HepG2 (cell line): ENCODE results near the gene ARHGDIA. TPM values are rescaled to one million over a fixed set of nuclear protein-coding genes. Genes with fewer than 3 reads are reported as not detected.

Source experiments
- DNMT1 ChIP-seq: sonication (generic); formaldehyde crosslinking; IDR thresholded peaks from 2 replicates; pipeline ENCODE4 v1.5.1; 2020; ENCODE audit warnings: mild to moderate bottlenecking, missing genetic modification reagents
- DNMT3B ChIP-seq: conservative IDR thresholded peaks from 2 replicates; pipeline ENCODE4 v1.6.1; 2016; ENCODE audit warnings: missing biosample characterization, control low read depth
- GLMP ChIP-seq: sonication (generic); formaldehyde crosslinking; IDR thresholded peaks from 2 replicates; pipeline ENCODE4 v1.9.0; 2021; ENCODE audit warnings: missing genetic modification reagents, mild to moderate bottlenecking, borderline replicate concordance
- HIC2 ChIP-seq: sonication (generic); formaldehyde crosslinking; IDR thresholded peaks from 2 replicates; pipeline ENCODE4 v1.9.0; 2022; ENCODE audit warnings: low read depth, missing genetic modification reagents
- HNRNPH1 ChIP-seq: fragments of 200-400 bp; formaldehyde crosslinking; optimal IDR thresholded peaks from 2 replicates; pipeline ENCODE3; 2017; ENCODE audit warnings: mild to moderate bottlenecking, low read depth, low read length
- KLF12 ChIP-seq: sonication (generic); formaldehyde crosslinking; IDR thresholded peaks from 2 replicates; pipeline ENCODE4 v1.4.0; 2020; ENCODE audit warnings: missing genetic modification reagents, borderline replicate concordance
- MIXL1 ChIP-seq: IDR thresholded peaks from 2 replicates; pipeline ENCODE4 v1.6.1; 2016
- NFE2L2 ChIP-seq: fragments of 150-350 bp; IDR thresholded peaks from 2 replicates; pipeline ENCODE4 v1.6.1; 2014; ENCODE audit warnings: low read length
- POGZ ChIP-seq: sonication (generic); formaldehyde crosslinking; IDR thresholded peaks from 2 replicates; pipeline ENCODE4 v1.4.0; 2020; ENCODE audit warnings: mild to moderate bottlenecking, missing genetic modification reagents
- SALL1 ChIP-seq: sonication (generic); formaldehyde crosslinking; IDR thresholded peaks from 2 replicates; pipeline ENCODE4 v1.8.0; 2022; ENCODE audit warnings: mild to moderate bottlenecking, missing genetic modification reagents
- YEATS4 ChIP-seq: sonication (generic); formaldehyde crosslinking; IDR thresholded peaks from 2 replicates; pipeline ENCODE4 v1.4.0; 2020; ENCODE audit warnings: missing genetic modification reagents, borderline replicate concordance
- ZBTB39 ChIP-seq: sonication (generic); formaldehyde crosslinking; IDR thresholded peaks from 2 replicates; pipeline ENCODE4 v1.5.0; 2020; ENCODE audit warnings: missing genetic modification reagents
- ZNF124 ChIP-seq: sonication (generic); formaldehyde crosslinking; IDR thresholded peaks from 2 replicates; pipeline ENCODE4 v1.4.0; 2020; ENCODE audit warnings: missing genetic modification reagents
- ZNF318 ChIP-seq: sonication (generic); formaldehyde crosslinking; IDR thresholded peaks from 2 replicates; pipeline ENCODE4 v1.4.0; 2020; ENCODE audit warnings: mild to moderate bottlenecking, missing genetic modification reagents
- ZNF598 ChIP-seq: sonication (generic); formaldehyde crosslinking; IDR thresholded peaks from 2 replicates; pipeline ENCODE4 v1.5.1; 2020; ENCODE audit warnings: mild to moderate bottlenecking, missing genetic modification reagents, borderline replicate concordance
- ZSCAN29 ChIP-seq: sonication (generic); formaldehyde crosslinking; conservative IDR thresholded peaks from 2 replicates; pipeline ENCODE4 v1.4.0; 2020; ENCODE audit warnings: mild to moderate bottlenecking, missing genetic modification reagents
- polyA plus RNA-seq, 8 experiments: library from polyadenylated mRNA; depleted of rRNA in 3 of 8; stranded (reverse) in 7 of 8; unstranded in 1 of 8; fragments of >200 nt; fragmentation: Illumina TruSeq in 4 of 8; extraction: Trizol in 4 of 8; gene quantifications; 2 replicates each; pipeline versions ENCODE4 v1.2.1 to v1.2.3, GENCODE V29; 2011 to 2016; ENCODE audit warnings: low read depth in 4 of 8, missing spikeins in 1 of 8, mixed read lengths in 1 of 8; ENCODE audit not compliant: insufficient read depth in 1 of 8
- total RNA-seq, 5 experiments: library from RNA; depleted of rRNA; stranded (reverse); fragments of >200 nt; fragmentation: Illumina TruSeq; extraction: Trizol; gene quantifications; 2 replicates each; pipeline ENCODE4 v1.2.3, GENCODE V29; 2016; ENCODE audit warnings: low read depth in 1 of 5

ARHGDIA gene
- total and polyA plus RNA-seq, 2 of the 13 experiments (the other 11 are each of a cell fraction or from before 2014, with no cell fraction given): 40.0 to 64.0 TPM

GRCh38 chr17:81867170-81867990 is 3.8 kb downstream of the ARHGDIA start (continued):
- TF ChIP-seq KLF12 (CRISPR knock-in tag) (peak; percentile 34; the same call in 1 of the 2 replicates), ZNF598 (CRISPR knock-in tag) (no peak), NFE2L2 (no peak), HIC2 (peak; percentile 71; the same call in 1 of the 2 replicates), MIXL1 (CRISPR knock-in tag) (peak; percentile 9; the same call in 1 of the 2 replicates), DNMT3B (CRISPR knock-in tag) (0 out of 2 replicates have a peak, but pooled peaks have one; percentile 38), POGZ (CRISPR knock-in tag) (peak; percentile 44; the same call in 1 of the 2 replicates), ZSCAN29 (CRISPR knock-in tag) (peak; percentile 69), YEATS4 (CRISPR knock-in tag) (no peak), ZNF124 (CRISPR knock-in tag) (no peak), ZBTB39 (CRISPR knock-in tag) (peak; percentile 14; the same call in 1 of the 2 replicates), SALL1 (CRISPR knock-in tag) (peak; percentile 41), GLMP (no peak), HNRNPH1 (peak; percentile 44), DNMT1 (CRISPR knock-in tag) (peak; percentile 68), ZNF318 (CRISPR knock-in tag) (peak; percentile 29; the same call in 1 of the 2 replicates)
